Activated gamma-delta T cell treated with anti-CD3 and anti-CD28 coated beads, Interleukin-2, amount 50 U/mL, for 16 hours (primary cell): ENCODE data around the gene PDXP.
"Not testable (repeated sequence)": the region's sequence is repeated elsewhere in the genome, so short reads cannot be mapped to it uniquely, and the experiment has no call there.

Source experiments
- DNase-seq: peaks from one replicate; pipeline ENCODE4 v3.0.0-alpha.2; 2020; ENCODE audit warnings: low read depth

Gene PDXP

DNA sequence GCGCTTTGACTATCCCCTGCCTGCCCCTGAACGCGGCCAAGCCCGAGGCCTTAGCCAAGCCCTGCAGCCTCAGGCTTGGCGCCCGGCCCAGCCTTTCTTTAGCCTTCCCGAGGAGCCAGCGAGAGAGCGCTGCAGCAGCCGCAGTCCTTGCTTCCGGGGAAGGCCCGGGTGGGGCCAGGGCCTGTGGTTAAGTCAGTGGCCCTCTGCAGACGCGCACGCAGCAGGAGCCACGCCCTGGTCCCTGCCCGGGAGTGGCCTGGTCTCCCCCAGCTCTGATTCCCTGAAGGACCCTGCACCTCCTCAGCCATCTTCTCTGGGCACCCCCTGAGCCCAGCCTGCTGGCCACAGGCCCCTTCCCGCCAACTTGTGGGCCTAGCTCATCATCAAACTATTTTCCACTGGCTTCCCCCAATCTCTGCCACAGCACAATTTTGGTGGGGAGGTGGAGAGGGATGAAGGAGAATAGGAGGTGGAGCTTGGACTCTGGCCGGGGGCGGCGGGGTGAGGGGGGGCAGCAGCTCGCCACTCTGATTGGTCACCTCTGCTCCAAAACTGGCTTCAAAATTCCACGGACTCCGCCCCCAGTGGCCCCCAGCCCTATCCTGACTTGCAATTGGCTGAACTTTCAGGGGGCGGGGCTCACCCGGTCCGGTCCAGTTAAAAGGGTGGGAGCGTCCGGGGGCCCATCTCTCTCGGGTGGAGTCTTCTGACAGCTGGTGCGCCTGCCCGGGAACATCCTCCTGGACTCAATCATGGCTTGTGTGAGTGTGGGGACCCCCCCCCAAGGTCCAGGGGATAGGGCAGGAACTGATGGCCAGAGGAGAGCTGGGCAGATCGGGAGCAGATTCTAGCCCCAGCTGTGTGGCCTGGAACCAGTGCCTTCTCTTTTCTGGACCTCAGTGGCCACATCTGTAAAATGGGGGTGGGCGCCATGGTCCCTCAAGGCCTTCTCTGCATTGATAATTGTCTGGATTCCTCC is 16.7 kb downstream of the PDXP start, which contains the start of gene LGALS1:
LGALS1 (plus strand) TSS at position 686 of the 979 bp plus-strand sequence; CDS start at position 753, 67 bp downstream.
- DNase-seq, result no peak

- peak; percentile 22 for DNase-seq
Measured at GRCh38 chr22:37675930-37676735, 17.6 kb downstream of the PDXP start.

DNA sequence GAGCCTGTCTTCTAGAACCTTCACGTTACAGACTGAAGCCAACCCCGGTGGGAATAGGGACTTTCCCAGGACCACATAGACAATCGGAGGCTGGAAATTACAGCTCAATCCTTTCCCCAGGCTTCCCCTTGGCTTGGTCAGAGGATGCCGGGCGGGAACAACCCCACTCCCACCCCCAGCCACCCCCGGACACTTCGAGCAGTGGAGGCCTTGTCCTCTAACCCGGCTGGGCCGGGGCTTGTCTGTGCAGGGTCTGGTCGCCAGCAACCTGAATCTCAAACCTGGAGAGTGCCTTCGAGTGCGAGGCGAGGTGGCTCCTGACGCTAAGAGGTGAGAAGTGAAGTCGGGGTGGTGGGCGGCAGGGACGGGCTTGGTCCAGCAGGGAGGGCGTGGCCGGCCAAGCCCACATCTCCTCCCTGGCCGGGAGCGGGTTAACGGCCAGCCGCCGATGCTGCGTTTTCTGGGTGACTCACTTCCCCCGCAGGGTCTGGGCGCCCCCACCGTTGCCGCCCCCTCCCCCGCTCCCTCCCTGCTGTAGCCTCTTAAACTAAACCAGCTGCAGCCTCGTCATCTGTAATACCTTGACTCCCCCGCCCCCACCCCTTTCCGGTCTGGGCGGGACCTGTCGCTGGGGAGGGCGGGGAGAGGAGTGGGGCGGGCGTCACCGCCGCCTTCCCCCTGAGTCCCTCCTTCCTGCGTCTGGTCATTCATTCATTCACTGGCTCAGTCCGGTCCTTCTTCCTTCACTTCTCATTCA is 18.4 kb downstream of the PDXP start:
- peak; percentile 93 for DNase-seq

DNA sequence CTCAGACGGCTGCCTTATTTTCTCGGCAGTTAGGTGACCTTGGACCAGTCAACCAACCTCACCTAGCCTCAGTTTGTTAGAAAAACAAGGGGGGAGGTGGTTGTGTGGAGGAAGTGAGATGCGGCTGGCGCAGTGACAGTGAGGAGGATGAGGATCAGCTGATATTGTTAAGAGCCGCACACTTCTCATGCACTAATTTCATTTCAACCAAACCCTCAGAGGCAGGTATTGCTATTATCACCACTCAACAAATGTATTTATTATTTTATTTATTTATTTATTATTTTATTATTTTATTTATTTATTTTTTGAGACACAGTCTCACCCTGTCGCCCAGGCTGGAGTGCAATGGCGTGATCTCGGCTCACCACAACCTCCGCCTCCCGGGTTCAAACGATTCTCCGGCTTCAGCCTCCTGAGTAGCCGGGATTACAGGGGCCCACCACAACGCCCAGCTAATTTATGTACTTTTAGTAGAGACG is 19.0 kb downstream of the PDXP start:
- no peak for DNase-seq

GRCh38 chr22:37678372-37678771 is 19.8 kb downstream of the PDXP start:
- DNase-seq, result no peak

DNA sequence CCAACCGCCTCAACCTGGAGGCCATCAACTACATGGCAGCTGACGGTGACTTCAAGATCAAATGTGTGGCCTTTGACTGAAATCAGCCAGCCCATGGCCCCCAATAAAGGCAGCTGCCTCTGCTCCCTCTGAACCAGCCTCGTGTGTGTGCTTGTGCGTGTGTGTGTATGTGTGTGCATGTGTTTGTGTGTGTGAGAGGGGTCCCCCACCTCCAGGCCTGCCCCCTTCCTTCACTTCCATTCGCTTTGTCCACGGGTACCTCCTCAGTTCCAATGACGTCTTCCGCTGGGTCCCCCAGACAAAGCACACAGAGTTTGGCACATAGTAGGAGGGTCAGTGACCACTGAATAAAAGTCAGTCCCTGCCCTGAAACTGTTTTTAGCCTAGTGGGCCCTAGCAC is 21.1 kb downstream of the PDXP start:
- no peak for DNase-seq

- DNase-seq, result no peak
Measured at GRCh38 chr22:37680191-37680851, 21.8 kb downstream of the PDXP start.

GRCh38 chr22:37681001-37681424 is 22.5 kb downstream of the PDXP start:
- DNase-seq, result no peak

DNA sequence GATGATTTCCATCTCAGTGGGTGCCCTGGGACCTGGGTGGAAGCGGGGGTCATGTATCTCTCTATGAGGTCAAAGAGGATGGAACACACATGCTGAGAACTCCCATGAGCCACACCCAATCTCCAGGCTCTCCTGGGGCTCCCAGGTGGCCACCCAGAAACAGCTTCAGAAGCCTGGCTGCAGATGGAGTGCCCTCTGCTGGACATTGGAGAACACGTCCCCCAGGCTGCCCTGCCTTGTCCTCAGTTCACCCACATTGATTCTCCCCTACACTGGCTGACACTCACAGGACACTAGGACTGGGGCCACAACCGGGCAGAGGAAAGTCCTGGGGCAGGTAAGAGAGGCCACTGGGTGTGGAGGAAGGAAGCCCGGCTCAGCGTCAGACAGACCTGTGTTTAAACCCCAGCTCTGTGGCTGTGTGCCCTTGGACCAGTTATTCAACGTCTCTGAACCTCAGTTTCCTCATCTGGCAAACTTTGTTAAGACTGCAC is 23.1 kb downstream of the PDXP start:
- peak; percentile 59 for DNase-seq

- no peak for DNase-seq
Measured at GRCh38 chr22:37684803-37685615, 26.5 kb downstream of the PDXP start.

GRCh38 chr22:37686002-37686982 is 27.8 kb downstream of the PDXP start, which contains the start of gene NOL12:
Gene NOL12 (plus strand): TSS chr22:37686343. CDS start chr22:37686393, 50 bp downstream.
- peak; percentile 56 for DNase-seq

DNA sequence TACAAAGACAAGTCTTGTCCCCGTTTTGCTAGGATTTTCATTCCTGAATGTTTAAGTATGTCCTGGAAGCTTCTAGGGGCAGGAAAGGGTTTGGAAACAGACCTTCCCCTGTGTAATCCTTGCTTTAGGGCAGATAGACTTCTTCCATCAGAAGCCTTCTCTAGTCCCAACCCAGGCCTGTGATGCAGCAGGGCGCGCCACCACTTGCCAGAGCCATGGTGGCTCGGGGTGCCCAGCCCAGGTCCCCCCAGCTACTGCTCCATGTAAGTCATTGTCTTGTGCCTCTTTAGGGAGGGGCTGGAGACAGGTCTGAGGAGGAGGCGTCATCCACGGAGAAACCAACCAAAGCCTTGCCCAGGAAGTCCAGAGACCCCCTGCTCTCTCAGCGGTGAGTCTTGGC is 31.9 kb downstream of the PDXP start:
- no peak for DNase-seq

- no peak for DNase-seq
Measured at GRCh38 chr22:37690901-37691504, 32.5 kb downstream of the PDXP start.

DNA sequence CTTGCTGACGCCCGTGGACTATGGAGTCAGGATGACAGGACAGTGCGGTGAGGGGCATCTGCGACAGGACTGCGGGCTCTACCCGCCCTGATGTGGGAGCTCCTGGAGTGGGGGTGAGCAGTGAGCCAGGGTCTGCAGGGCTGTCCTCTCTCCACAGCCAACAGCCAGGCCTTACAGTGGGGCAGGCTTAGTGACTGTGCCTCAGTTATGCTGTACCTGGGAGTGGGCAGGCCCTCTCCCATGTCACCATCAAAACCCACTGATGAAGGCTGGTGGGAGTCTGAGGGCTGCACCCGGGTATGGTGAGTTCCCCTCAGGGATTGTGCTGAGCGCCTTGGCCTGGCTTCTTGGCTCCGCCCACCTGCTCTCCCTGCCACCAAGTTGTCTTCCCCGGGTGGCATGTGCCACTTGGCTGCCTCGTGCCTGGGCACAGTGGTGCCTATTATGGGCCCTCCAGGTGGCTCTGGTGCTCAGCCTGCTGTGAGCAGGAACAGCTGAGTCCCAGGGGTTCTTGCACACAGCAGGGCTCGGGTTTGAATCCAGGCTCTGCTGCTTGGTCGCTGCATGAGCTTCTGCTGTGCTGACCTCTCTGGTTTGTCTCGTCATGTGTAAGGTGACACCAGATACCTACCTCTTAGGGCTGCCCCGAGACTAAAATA is 34.2 kb downstream of the PDXP start:
- no peak for DNase-seq

DNA sequence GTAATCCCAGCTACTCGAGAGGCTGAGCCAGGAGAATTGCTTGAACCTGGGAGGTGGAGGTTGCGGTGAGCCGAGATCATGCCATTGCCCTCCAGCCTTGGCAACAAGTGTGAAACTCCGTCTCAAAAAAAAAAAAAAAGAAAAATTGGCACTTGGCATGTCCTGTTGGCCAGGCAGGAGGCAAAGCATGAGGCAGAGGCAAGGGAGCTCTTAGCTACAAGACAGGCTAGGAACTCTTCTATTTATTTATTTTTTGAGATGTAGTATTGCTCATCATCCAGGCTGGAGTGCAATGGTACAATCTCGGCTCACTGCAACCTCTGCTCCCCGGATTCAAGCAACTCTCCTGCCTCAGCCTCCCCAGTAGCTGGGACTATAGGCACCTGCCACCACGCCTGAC is 35.6 kb downstream of the PDXP start:
- not testable (repeated sequence) for DNase-seq

DNA sequence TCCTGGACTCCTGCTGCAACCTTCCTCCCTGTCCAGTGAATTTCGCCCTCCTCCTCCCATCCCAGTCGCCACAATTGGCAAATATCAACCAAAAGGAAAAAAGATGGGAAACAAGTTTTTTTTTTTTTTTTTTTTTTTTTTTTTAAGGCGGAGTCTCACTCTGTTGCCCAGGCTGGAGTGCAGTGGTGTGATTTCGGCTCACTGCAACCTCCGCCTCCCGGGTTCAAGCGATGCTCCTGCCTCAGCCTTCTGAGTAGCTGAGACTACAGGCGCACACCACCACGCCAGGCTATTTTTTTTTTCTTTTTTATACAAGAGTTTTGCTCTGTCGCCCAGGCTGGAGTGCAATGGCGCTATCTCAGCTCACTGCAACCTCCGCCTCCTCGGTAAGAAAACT is 37.7 kb downstream of the PDXP start:
- not testable (repeated sequence) for DNase-seq

DNA sequence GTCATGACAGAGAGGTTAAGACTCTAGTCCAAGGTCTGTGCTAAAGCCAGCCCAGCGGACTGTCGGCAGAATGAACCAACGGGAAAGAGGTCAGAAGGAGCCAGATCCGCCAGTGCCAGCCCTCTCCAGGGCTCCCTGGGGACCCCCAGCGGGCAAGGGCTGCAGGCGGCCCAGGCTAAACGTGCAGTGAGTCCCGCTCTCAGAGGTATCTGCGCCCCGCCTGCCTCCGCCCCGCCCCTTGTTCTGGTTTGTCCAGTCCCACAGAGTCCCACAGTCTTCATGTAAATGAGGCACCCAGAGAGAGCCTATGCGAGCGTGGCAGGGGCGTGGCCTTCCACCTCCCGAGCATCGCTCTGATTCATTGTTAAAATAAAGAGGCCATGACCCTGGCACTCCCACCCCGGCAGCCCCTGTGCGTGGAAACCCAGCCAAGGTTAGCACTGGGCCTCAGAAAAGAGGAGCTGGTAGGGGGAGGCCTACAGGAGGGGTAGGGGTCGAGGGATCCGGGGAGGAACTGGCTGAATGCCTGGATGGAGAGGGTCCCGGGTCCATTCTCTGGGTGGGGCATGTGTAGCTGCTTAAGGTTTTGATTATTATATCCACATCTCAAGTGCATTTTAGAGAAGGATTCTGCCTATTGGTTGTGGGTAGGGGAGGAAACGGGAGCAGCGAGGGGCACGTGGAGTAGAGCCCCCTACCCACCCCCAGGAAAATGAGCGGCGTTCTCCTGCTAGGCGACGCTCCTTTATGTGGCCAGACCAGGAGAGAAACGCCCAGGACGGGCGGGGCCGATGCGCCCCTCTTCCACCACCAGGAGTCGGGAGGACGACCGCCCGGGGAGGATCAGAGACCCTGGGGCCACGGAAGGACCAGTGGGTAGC is 38.4 kb downstream of the PDXP start, which contains the start of gene TRIOBP:
TRIOBP (plus strand) TSS at position 392 of the 881 bp plus-strand sequence. CDS start 4,318 bp downstream, outside the sequence.
- peak; percentile 78 for DNase-seq
